Fibroblast of upper back skin (primary cell): Measurements from ENCODE around the gene TUBGCP4.
"Not testable (repeated sequence)": the region's sequence is repeated elsewhere in the genome, so short reads cannot be mapped to it uniquely, and the experiment has no call there.

Experiments used
- DNase-seq: peaks from one replicate; pipeline ENCODE4 v3.0.0-alpha.2; 2013

Gene TUBGCP4

GRCh38 chr15:43370975-43371974 is at the start of gene TUBGCP4, which contains the start of gene ZSCAN29:
Gene TUBGCP4 (plus strand): TSS chr15:43371101. CDS start chr15:43371355, 254 bp downstream.
Gene ZSCAN29 (minus strand): TSS chr15:43371043. CDS start chr15:43369913, 1,130 bp downstream.
- DNase-seq, result peak; percentile 81

GRCh38 chr15:43325039-43325684 is 45.7 kb upstream of the TUBGCP4 start:
- no peak for DNase-seq

- DNase-seq, result peak; percentile 20
Measured at GRCh38 chr15:43329217-43329959, 41.5 kb upstream of the TUBGCP4 start.

GRCh38 chr15:43329960-43330779 is 40.7 kb upstream of the TUBGCP4 start, which contains the start of gene LCMT2:
Gene LCMT2 (minus strand): TSS chr15:43330573. CDS start chr15:43330489, 84 bp downstream.
- DNase-seq, result peak; percentile 95

GRCh38 chr15:43330780-43331087 is 40.2 kb upstream of the TUBGCP4 start:
- no peak for DNase-seq

GRCh38 chr15:43346305-43346704 is 24.6 kb upstream of the TUBGCP4 start:
- no peak for DNase-seq

GRCh38 chr15:43347114-43347513 is 23.8 kb upstream of the TUBGCP4 start:
- no peak for DNase-seq

GRCh38 chr15:43352693-43353382 is 18.1 kb upstream of the TUBGCP4 start:
- no peak for DNase-seq

GRCh38 chr15:43360821-43361220 is 10.1 kb upstream of the TUBGCP4 start:
- no peak for DNase-seq

GRCh38 chr15:43361313-43361903 is 9.5 kb upstream of the TUBGCP4 start:
- DNase-seq, result no peak

- DNase-seq, result no peak
Measured at GRCh38 chr15:43370310-43370974, 459 bp upstream of the TUBGCP4 start.

- DNase-seq, result peak; percentile 31
Measured at GRCh38 chr15:43376017-43376705, 5.3 kb downstream of the TUBGCP4 start.

GRCh38 chr15:43378601-43379000 is 7.7 kb downstream of the TUBGCP4 start:
- no peak for DNase-seq

- DNase-seq, result no peak
Measured at GRCh38 chr15:43382310-43382709, 11.4 kb downstream of the TUBGCP4 start.

GRCh38 chr15:43383070-43383469 is 12.2 kb downstream of the TUBGCP4 start:
- DNase-seq, result no peak

GRCh38 chr15:43390723-43391122 is 19.8 kb downstream of the TUBGCP4 start:
- no peak for DNase-seq

GRCh38 chr15:43393592-43393991 is 22.7 kb downstream of the TUBGCP4 start:
- DNase-seq, result not testable (repeated sequence)

- no peak for DNase-seq
Measured at GRCh38 chr15:43402255-43402654, 31.4 kb downstream of the TUBGCP4 start.

GRCh38 chr15:43403616-43404015 is 32.7 kb downstream of the TUBGCP4 start:
- no peak for DNase-seq

GRCh38 chr15:43404130-43404529 is 33.2 kb downstream of the TUBGCP4 start:
- DNase-seq, result no peak
